Endodermal cell (in vitro differentiated cells): ENCODE data around the gene MAP4K4. TPM values are rescaled to one million over a fixed set of nuclear protein-coding genes. Genes with fewer than 3 reads are reported as not detected.
A peak's percentile ranks its signal among the peaks of the same experiment; 100 is the strongest.
"Not testable (repeated sequence)": the region's sequence is repeated elsewhere in the genome, so short reads cannot be mapped to it uniquely, and the experiment has no call there.

Experiments used
- DNase-seq: peaks from one replicate; pipeline ENCODE4 v3.0.0-alpha.2; 2017
- H3K27ac ChIP-seq: 2 replicates; pipeline ENCODE4 v1.5.1; 2013; ENCODE audit warnings: mild to moderate bottlenecking, low read depth, low read length, moderate library complexity
- H3K27me3 ChIP-seq: 2 replicates; pipeline ENCODE4 v1.6.1; 2013; ENCODE audit warnings: mild to moderate bottlenecking, low read length, moderate library complexity; ENCODE audit not compliant: insufficient read depth, control insufficient read depth, poor library complexity, severe bottlenecking
- H3K36me3 ChIP-seq: 2 replicates; pipeline ENCODE4 v1.7.0; 2013; ENCODE audit warnings: mild to moderate bottlenecking, low read length, moderate library complexity; ENCODE audit not compliant: control insufficient read depth, insufficient read depth
- H3K4me1 ChIP-seq: one replicate; pipeline ENCODE4 v1.7.0; 2013; ENCODE audit warnings: low read length; ENCODE audit not compliant: control insufficient read depth, insufficient read depth
- H3K4me3 ChIP-seq: 2 replicates; pipeline ENCODE4 v1.5.1; 2013; ENCODE audit warnings: mild to moderate bottlenecking, low read length, moderate library complexity
- H3K9ac ChIP-seq: 2 replicates; pipeline ENCODE4 v1.6.1; 2013; ENCODE audit warnings: mild to moderate bottlenecking, low read length, moderate library complexity; ENCODE audit not compliant: poor library complexity, severe bottlenecking; ENCODE audit errors: extremely low read depth
- H3K9me3 ChIP-seq: 2 replicates; pipeline ENCODE4 v1.6.1; 2013; ENCODE audit warnings: mild to moderate bottlenecking, low read length, moderate library complexity; ENCODE audit not compliant: control insufficient read depth
- H3K27ac Mint-ChIP-seq: 2 replicates; pipeline ENCODE4 v1.8.0; 2020; ENCODE audit warnings: mixed read lengths
- H3K27me3 Mint-ChIP-seq: 2 replicates; pipeline ENCODE4 v1.8.0; 2021; ENCODE audit warnings: mild to moderate bottlenecking, mixed read lengths; ENCODE audit not compliant: insufficient read depth
- H3K36me3 Mint-ChIP-seq: 2 replicates; pipeline ENCODE4 v1.8.0; 2020; ENCODE audit warnings: low read depth, mixed read lengths
- H3K4me1 Mint-ChIP-seq: 2 replicates; pipeline ENCODE4 v1.8.0; 2020; ENCODE audit warnings: mixed read lengths
- H3K4me3 Mint-ChIP-seq: 2 replicates; pipeline ENCODE4 v1.8.0; 2020; ENCODE audit warnings: mild to moderate bottlenecking, moderate library complexity, mixed read lengths
- H3K9me3 Mint-ChIP-seq: 2 replicates; pipeline ENCODE4 v1.8.0; 2020; ENCODE audit warnings: mild to moderate bottlenecking, mixed read lengths
- WGBS, 2 experiments: methylation state at CpG; one replicate each; pipeline versions ENCODE4 v1.1.5 to v1.1.7; 2013; ENCODE audit warnings: missing lambda C conversion rate in 2 of 2, mixed read lengths in 1 of 2; ENCODE audit not compliant: insufficient coverage in 1 of 2, insufficient read length in 1 of 2; 5-methylcytosine and 5-hydroxymethylcytosine counted together
- total RNA-seq, 2 donors: library from RNA; stranded (reverse); fragmentation: NEBNext Ultra II Directional in 1 of 2; extraction: Animal tissue kit (Norgen Biotek cat#: 25700) in 1 of 2; gene quantifications; 2 replicates in 1 of 2; 3 replicates in 1 of 2; pipeline ENCODE4 v1.2.1, GENCODE V29; 2021
- TF ChIP-seq, protein P1 (sequence below): fragments of 200-600 bp; sonication (generic); conservative IDR thresholded peaks from 2 replicates; pipeline ENCODE4 v1.5.0; 2021; ENCODE audit warnings: antibody characterized with exemption, mild to moderate bottlenecking

The MAP4K4 gene
- total RNA-seq, 2 donors from 2014 or later = 130 to 142 TPM

DNA sequence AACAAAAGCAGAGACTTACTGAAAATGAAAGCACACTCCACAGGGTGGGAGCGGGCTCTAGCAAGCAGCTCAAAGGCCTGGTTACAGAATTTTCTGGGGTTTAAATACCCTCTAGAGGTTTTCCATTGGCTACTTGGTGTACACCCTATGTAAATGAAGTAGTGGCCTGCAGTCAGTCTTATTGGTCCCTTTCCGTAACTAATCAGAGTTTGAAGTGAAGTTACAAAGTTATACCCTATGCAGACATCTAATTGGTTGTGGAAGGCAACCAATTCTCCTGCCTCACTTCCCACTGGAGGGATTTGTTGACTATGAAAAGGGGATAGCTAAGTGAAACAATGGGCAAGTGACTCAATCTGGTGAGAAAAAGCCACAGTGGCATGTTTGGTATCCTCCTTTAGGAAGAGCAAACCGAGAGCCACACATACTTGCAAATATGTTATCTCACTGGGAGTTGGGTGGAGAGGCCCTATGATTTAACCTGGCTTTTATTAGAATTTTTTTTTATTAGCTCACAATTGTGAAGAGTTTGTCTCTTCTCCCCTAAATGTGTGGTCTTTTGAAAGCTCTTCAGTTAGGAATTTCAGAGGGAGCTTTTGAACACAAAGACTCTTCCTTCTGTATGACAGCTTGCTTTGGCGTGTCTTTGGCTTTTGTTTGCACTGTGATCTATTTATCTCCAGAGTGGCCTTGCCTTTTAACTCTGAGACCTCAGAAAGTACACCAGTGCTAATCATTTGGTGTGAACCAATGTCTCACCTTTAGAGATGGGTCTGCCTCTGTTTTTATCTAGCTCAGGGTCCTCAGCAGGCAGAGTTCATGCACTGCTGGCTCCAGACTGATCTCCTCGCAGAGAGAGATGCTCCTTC lies 69.6 kb downstream of the MAP4K4 start:
- H3K9ac ChIP-seq = peak overlapping the region; percentile 47
- H3K27ac ChIP-seq = peak overlapping the region; percentile 79
- no peaks in the 10 kb centered on the region for H3K36me3 ChIP-seq
- peak; percentile 79 for DNase-seq
- Mint-ChIP-seq H3K9me3 (no peaks in the 10 kb centered on the region), H3K4me3 (peak overlapping the region; percentile 33), H3K4me1 (peaks cover 78% of the 10 kb centered on the region), H3K36me3 (no peaks in the 10 kb centered on the region), H3K27me3 (no peaks in the 10 kb centered on the region), H3K27ac (peak overlapping the region; percentile 91)
- peak overlapping the region; percentile 62 for H3K4me3 ChIP-seq
- no peaks in the 10 kb centered on the region for H3K27me3 ChIP-seq
- WGBS, 2 experiments = 36 to 43% methylated on average over 4 to 5 of the region's 5 CpGs
- TF ChIP-seq, protein P1, sequence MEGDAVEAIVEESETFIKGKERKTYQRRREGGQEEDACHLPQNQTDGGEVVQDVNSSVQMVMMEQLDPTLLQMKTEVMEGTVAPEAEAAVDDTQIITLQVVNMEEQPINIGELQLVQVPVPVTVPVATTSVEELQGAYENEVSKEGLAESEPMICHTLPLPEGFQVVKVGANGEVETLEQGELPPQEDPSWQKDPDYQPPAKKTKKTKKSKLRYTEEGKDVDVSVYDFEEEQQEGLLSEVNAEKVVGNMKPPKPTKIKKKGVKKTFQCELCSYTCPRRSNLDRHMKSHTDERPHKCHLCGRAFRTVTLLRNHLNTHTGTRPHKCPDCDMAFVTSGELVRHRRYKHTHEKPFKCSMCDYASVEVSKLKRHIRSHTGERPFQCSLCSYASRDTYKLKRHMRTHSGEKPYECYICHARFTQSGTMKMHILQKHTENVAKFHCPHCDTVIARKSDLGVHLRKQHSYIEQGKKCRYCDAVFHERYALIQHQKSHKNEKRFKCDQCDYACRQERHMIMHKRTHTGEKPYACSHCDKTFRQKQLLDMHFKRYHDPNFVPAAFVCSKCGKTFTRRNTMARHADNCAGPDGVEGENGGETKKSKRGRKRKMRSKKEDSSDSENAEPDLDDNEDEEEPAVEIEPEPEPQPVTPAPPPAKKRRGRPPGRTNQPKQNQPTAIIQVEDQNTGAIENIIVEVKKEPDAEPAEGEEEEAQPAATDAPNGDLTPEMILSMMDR = no peak
- H3K9me3 ChIP-seq = no peaks in the 10 kb centered on the region
- peaks cover 42% of the 10 kb centered on the region for H3K4me1 ChIP-seq

- H3K36me3 Mint-ChIP-seq = no peaks in the 10 kb centered on the region
Measured at GRCh38 chr2:101768556-101769220, 71.2 kb downstream of the MAP4K4 start.

GRCh38 chr2:101769726-101770125 lies 72.2 kb downstream of the MAP4K4 start:
- not testable (repeated sequence) for H3K9ac ChIP-seq, H3K27ac Mint-ChIP-seq, H3K36me3 ChIP-seq, H3K4me3 ChIP-seq, H3K27ac ChIP-seq, H3K9me3 ChIP-seq, H3K27me3 ChIP-seq, H3K27me3 Mint-ChIP-seq, DNase-seq, H3K4me3 Mint-ChIP-seq, H3K36me3 Mint-ChIP-seq, H3K9me3 Mint-ChIP-seq
- H3K4me1 Mint-ChIP-seq = peaks cover 75% of the 10 kb centered on the region
- 97% methylated on average over 3 of the region's 3 CpGs; no CpG with 5 or more reads in 1 of the 2 experiments for WGBS, 2 experiments
- H3K4me1 ChIP-seq = peaks cover 35% of the 10 kb centered on the region

More at GRCh38 chr2:101768556-101769220, 71.2 kb downstream of the MAP4K4 start:
- no peak overlapping the region for H3K9ac ChIP-seq
- Mint-ChIP-seq H3K4me3 (no peak overlapping the region), H3K27ac (peak overlapping the region; percentile 23), H3K27me3 (no peaks in the 10 kb centered on the region), H3K4me1 (peaks cover 76% of the 10 kb centered on the region), H3K9me3 (no peaks in the 10 kb centered on the region)
- H3K27ac ChIP-seq = no peak overlapping the region
- WGBS, 2 experiments = 0 to 49% methylated on average over 1 to 3 of the region's 4 CpGs
- H3K4me1 ChIP-seq = peaks cover 36% of the 10 kb centered on the region
- DNase-seq = no peak
- H3K27me3 ChIP-seq = no peaks in the 10 kb centered on the region
- H3K36me3 ChIP-seq = no peaks in the 10 kb centered on the region
- no peaks in the 10 kb centered on the region for H3K9me3 ChIP-seq
- peak overlapping the region; percentile 62 for H3K4me3 ChIP-seq
- TF ChIP-seq, protein P1 = no peak
